HTERT RPE-1 (cell line): ENCODE results near the gene LRRC10B.

Experiments
- in situ Hi-C: fragments of 300-500 bp; cut with MboI; formaldehyde crosslinking; loops from 4 replicates; pipeline ENCODE4 v1.14.3; 2020; ENCODE audit warnings: low sequenced_read_pairs

The LRRC10B gene

GRCh38 chr11:61544466-61544865, 35.9 kb downstream of the LRRC10B start:
- in situ Hi-C loops, result no loop called here

- in situ Hi-C loops, result no loop called here
These were observed 36.8 kb downstream of the LRRC10B start for GRCh38 chr11:61545341-61545740.

GRCh38 chr11:61545921-61546320, 37.4 kb downstream of the LRRC10B start:
- in situ Hi-C loops, result no loop called here

GRCh38 chr11:61546663-61547062, 38.1 kb downstream of the LRRC10B start:
- in situ Hi-C loops, result no loop called here

DNA sequence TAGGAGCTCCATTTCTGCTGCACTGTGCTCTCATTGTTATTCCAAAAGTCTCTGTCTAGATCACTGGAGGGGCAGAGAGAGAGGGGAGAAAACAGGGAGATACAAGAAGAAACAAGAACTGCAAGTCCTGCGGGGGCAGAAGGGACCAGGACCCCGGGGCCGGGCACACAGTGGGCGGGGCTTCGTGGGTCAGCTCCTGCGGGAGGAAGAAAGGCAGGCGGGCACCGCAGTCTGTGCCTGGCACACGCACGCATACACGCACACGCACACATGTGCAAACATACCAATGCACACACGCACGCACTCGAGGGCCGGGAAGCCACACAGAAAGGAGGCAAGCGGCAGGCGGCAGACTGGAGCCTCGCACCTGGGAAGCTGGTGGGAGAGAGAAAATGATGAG, 38.7 kb downstream of the LRRC10B start:
- in situ Hi-C loops, result no loop called here

GRCh38 chr11:61549177-61549576, 40.6 kb downstream of the LRRC10B start:
- in situ Hi-C loops, result no loop called here

DNA sequence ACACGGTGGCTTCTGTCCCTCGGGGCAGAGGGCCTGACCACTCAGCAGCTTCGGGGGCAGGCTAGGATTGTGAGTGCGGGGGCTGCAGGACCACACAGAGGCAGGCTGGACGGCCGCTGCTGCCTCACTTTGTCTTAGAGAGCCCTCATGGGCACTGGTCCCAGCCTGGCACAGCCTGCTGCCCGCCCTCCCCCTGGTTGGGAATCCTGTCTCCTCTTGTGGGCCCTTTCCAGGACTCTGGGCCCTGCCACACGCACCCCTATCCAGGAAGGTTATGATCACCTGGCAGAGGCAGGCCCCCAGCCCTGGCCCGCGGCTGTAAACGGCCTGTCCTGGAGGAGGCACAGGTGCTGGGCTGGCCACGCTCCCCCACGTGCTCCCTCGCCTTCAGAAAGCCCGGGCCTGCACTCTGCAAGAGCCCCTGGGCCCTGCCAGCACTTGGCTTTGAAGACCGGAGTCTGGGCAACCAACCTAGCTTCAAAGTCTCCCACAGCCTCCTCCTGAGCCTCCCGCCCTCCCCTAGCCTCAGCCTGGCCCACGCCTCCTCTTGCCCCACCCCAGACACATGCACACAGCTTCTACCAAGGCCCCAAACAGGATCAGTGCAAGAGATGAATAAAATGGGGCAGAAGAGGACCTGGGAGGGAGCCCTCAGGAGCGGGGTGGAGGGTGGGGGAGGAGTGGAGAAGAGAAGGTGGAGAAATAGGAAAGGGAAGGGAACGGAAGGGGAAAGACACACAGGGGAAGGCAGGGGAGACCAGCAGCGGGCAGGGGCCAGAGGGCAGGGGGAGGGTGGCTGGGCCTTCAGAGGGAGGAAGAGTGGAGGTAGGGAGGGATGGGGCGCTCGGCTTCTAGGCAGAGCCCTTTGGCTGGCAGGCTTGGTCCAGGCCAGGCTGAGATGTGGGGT, 41.4 kb downstream of the LRRC10B start:
- in situ Hi-C loops, result no loop called here

- in situ Hi-C loops, result no loop called here
These were observed 42.2 kb downstream of the LRRC10B start for GRCh38 chr11:61550665-61551227.

DNA sequence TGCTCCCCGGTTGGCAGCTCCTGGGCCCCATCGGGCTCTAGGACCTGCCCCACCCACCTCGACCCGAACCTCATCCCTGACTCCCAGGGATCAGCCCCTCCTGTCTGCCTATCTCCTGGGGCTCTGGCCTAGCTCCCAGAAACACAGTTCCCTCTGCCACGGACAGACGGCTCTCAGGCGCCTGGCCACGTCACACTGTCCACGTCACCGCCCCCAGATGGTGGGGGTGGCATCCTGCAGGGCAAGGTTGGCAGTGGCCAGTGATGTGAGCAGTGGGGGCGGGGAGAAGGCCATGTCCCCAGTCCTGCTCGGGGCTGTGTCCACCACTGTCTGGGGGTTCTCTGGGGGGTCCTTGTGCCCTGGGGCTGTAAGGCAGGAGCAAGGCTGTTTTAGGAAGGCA, 43.1 kb downstream of the LRRC10B start:
- in situ Hi-C loops, result no loop called here

GRCh38 chr11:61552108-61552635, 43.6 kb downstream of the LRRC10B start:
- in situ Hi-C loops, result no loop called here

DNA sequence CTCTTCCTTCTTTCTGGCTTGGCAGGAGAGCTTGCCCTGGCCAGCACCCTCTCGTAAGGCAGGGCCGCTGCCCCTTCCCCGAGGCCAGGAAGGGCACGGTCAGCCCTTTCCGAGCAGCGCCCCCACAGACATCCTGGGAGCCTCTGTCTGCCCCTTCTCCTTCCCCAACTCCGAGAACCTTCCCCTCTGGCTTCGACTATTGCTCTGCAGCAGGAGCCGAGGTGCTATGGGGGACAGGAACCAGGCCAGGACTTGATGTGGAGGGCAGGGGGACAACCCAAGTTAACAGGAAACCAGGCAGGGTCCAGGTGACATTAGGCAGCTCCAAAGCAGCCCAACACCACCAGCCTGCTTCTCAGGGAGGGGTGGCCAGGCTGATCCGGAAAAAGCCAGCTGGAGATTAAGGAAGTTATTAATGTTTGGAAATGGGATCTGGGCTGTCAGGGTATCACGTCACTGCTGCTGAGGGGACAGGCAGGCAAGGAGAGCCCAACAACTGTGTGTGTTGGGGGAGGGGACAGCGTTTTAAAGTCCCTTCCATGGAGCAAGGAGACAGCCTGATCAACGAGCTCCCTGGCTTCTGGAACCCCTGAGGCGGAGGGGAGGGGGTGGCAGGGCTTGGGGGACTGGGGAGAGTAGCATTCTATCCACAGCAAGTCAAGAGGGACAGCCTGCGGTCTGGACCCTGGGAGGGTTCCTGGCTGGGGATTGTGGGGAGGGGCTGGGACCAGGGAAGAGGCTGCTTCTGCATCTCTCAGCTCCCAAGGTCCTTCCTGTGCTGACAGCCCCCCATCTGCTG, 45.0 kb downstream of the LRRC10B start:
- in situ Hi-C loops, result no loop called here

DNA sequence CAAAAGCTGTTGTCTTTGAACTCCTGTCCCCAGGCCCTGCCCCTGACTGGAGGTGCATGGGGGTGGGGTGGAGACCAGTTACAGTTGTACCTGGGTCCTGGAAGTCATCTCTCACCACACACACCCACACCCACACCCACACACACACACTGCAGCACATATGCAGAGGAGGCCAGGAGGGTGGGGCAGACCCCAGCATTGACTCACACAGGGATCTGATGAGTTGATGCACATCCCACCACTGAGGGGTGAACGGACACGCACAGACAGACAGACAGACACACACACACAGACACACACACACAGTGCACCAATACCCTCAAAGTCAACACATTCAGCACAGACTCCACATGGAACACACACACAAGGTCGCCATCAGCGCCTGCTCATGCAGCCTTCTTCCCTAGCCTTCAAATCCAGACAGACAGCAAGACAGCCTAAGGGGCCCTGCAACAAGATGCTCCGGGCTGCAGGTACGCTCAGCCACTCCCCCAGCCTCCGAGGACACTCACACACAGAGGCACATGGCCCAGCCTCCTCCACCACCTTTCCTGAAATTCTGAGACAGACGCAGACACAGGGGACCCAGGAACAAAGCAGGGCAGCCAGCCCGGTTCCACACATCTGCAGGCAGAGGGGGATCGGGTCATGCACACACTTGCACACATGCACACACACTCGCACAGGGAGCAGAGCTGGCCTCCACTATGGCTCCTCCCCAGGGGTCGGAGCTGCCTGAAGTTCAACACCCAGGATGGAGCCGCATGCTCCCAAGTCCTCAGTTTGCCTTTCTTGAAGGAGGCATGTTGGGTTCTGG, 45.8 kb downstream of the LRRC10B start:
- in situ Hi-C loops, result no loop called here

- in situ Hi-C loops, result no loop called here
These were observed 46.8 kb downstream of the LRRC10B start for GRCh38 chr11:61555051-61555969.

DNA sequence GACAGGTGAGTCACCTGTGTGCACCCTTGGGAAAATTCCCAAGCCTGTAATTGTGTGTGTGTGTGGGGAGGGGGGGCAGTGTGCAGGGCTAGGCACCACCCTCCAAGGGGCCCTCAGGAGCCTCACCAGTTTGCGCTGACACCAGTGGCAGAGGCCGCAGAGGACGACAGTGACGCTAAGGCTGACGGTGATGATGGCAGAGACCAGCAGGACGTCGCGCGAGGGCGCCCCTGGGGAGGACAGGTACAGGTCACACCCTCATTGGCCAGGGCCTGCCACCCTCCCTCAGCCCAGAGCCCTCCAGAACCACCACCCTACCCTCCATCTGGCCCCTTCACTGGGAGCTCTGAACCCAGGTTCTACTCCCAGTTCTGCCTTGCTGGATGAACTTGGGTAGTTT, 47.4 kb downstream of the LRRC10B start:
- in situ Hi-C loops, result no loop called here

DNA sequence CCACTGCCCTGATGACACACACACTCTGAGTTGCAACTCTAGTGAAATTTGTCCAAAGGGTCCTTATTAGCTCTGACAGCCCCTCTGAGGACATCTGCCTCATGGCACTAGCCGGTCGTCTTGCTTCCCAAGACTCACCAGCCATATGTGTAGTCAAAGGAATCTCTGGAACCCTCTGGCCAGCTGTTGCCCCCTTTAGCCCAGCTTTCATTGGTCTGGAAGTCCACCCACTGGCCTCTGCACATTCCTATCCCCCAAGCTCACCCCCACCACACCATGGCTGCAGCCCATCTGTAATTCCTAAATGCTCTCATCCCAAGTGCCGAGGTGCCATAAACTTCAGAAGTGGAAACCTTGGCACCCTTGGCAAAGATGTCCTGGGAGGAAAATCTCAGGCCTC, 48.1 kb downstream of the LRRC10B start:
- in situ Hi-C loops, result no loop called here
